ENCODE data around the gene DNAJB7.
"Not testable (repeated sequence)": the region's sequence is repeated elsewhere in the genome, so short reads cannot be mapped to it uniquely, and the experiment has no call there.

DNAJB7 gene

GRCh38 chr22:40838486-40838885 lies 23.4 kb downstream of the DNAJB7 start:
- DNase-seq: no peak

- no peak for DNase-seq
Measured at GRCh38 chr22:40834619-40835018, 27.3 kb downstream of the DNAJB7 start.

DNA sequence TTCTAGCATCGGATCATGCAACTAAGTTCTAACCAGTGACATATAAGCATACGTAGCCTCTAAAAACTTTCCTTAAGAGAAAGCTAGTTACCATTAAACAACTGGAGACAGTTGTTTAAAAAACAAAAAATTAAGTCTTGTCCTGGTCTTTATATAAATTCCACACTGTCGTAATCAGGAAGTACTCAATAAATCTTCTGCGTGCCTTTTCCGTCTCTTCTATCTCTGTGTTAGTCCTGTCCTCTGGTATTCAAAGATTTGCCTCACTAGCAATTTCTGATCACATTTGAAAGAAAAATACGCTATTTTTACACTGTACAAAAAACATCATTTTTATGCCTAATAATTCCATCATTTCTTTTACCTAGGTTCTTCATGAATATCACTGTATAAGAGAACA lies 32.8 kb downstream of the DNAJB7 start:
- no peak for DNase-seq

DNA sequence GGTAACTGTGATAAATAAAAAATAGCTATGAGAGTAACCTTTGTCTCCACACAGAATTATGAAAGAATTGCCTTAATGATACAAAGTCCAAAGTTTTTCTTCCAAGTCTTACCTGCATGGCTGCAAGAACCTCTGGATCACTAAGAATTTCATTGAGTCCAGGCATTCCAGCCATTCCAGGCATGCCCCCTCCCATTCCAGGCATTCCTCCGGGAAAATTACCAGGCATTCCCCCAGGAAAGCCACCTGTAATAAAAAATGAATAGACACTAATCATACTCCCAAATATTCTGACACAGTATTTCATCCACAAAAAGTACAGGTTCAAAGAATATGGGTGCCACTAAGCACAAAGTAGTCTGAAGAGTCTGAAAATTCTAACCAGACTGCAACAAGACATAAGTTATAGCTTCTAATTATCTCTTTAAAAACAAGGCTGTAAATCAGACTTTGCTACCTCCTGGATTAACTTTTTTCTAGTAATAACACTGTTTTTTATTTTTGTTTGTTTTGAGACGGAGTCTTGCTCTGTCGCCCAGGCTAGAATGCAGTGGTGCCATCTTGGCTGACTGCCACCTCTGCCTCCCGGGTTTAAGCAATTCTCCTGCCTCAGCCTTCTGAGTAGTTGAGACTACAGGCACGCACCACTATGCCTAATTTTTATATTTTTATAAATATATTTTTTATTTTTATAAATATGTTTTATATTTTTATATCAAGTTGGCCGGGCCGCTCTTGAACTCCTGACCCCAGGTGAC lies 34.8 kb downstream of the DNAJB7 start:
- no peak for DNase-seq

- DNase-seq: not testable (repeated sequence)
Measured at GRCh38 chr22:40826292-40826691, 35.6 kb downstream of the DNAJB7 start.

- DNase-seq: no peak
Measured at GRCh38 chr22:40823426-40823825, 38.5 kb downstream of the DNAJB7 start.

DNA sequence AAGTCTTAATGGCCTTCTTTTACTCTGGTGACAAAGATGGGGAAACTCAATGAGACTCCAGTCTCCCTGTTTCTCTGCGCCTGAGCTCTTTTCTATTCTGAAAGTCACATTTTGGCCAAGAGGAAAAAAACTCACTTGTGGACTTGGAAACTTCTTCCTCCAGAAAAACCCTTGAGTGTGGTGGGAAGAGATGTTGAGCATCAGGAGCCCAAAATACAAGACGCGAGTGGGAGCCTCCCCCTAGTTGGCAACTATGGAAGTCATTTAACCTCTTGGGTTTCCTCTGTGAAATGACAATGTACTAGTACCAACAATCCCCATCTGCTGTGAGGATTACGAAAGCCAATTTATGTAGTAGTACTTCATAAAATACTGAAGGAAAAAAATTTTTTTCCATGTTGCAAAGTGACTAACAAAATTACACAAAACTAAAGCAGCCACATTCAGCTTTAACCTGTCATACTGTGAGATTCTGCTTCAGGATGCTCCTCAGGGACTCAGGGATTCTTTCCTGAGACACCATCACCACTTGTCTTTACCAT lies 42.2 kb downstream of the DNAJB7 start:
- no peak for DNase-seq

GRCh38 chr22:40818747-40819598 lies 42.9 kb downstream of the DNAJB7 start, which contains the start of gene SLC25A17:
TSS of gene SLC25A17 (minus strand) at chr22:40819346. CDS start at chr22:40819248, 98 bp downstream.
- peak; percentile 42 for DNase-seq

GRCh38 chr22:40818192-40818746 lies 43.6 kb downstream of the DNAJB7 start:
- no peak for DNase-seq

DNA sequence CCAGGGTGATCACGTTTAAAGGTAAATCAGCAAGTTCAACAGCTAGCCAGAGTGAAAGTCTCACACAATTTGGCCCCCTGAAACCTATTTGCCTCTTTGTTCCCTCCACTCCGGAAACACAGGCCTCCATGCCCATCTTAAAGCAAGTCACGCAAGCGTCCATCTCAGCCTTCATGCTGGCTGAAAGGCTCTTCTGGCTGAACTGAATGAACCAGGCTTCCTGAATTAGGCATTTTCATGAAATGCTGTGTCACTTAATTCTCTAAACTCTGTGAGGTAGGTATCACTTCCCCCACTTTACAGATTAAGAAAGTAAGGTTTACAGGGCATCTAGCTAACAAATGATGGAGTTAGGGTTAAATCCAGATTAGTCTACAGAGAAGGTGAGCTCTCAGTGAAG lies 44.2 kb downstream of the DNAJB7 start:
- DNase-seq: no peak

- no peak for DNase-seq
Measured at GRCh38 chr22:40813912-40814315, 48.0 kb downstream of the DNAJB7 start.

Measured in 8988T (cell line).